Testis (tissue), 3 donors: ENCODE measurements around the gene GGA3. TPM values are rescaled to one million over a fixed set of nuclear protein-coding genes. Genes with fewer than 3 reads are reported as not detected.
"Not testable (repeated sequence)": the region's sequence is repeated elsewhere in the genome, so short reads cannot be mapped to it uniquely, and the experiment has no call there.

ENCODE experiments used
- DNase-seq: peaks from one replicate; pipeline ENCODE4 v3.0.0-alpha.2; 2019
- H3K27ac ChIP-seq, 2 donors: fragments of 200-600 bp; sonication (generic); one replicate each; pipeline ENCODE4 v1.5.1; 2019
- H3K27me3 ChIP-seq: fragments of 200-600 bp; sonication (generic); one replicate; pipeline ENCODE4 v1.5.1; 2019
- H3K36me3 ChIP-seq: fragments of 200-600 bp; sonication (generic); one replicate; pipeline ENCODE4 v1.5.1; 2017; ENCODE audit warnings: low read depth; ENCODE audit errors: missing control alignments
- H3K4me1 ChIP-seq: fragments of 200-600 bp; sonication (generic); one replicate; pipeline ENCODE4 v1.5.1; 2019
- H3K4me3 ChIP-seq, 2 donors: fragments of 200-600 bp; sonication (generic); one replicate each; pipeline ENCODE4 v1.5.1; 2017 to 2019
- H3K9me3 ChIP-seq: fragments of 200-600 bp; sonication (generic); one replicate; pipeline ENCODE4 v1.5.1; 2017
- POLR2A ChIP-seq: fragments of 450-650 bp; IDR thresholded peaks from one replicate; pipeline ENCODE4 v1.6.1; 2017; ENCODE audit warnings: antibody characterized with exemption, mild to moderate bottlenecking, moderate library complexity
- WGBS, 2 donors: methylation state at CpG; one replicate each; pipeline ENCODE4 v1.1.5; 2018; 5-methylcytosine and 5-hydroxymethylcytosine counted together
- intact Hi-C: fragments of 100-400 bp; cut with DNase I; formaldehyde crosslinking; loops from one replicate; pipeline ENCODE4 v1.15.1; 2023; ENCODE audit warnings: low total_unique reads
- polyA plus RNA-seq: library from polyadenylated mRNA; stranded (reverse); fragments of 350-450 nt; fragmentation: Illumina TruSeq; extraction: RNeasy Lipid Tissue Mini Kit (QIAGEN cat#74804); gene quantifications from one replicate; pipeline ENCODE4 v1.2.3, GENCODE V29; 2014; ENCODE audit warnings: low read depth, low replicate concordance; ENCODE audit not compliant: insufficient read depth
- total RNA-seq, 2 donors: library from RNA; depleted of rRNA; stranded (reverse); fragments of >200 nt; gene quantifications; one replicate each; pipeline ENCODE4 v1.2.3, GENCODE V29; 2016
- TF ChIP-seq, protein P1 (sequence below), 3 experiments: fragments of 450-650 bp in 2 of 3; fragments of 200-600 bp in 1 of 3; sonication (generic) in 1 of 3; IDR thresholded peaks; one replicate each; pipeline ENCODE4 v1.5.1; 2016 to 2019; ENCODE audit warnings: antibody characterized with exemption in 3 of 3, mild to moderate bottlenecking in 2 of 3, moderate library complexity in 1 of 3

The GGA3 gene
- total and polyA plus RNA-seq, 3 donors from 2014 or later, result 42.9 to 50.2 (median 46.8) TPM

DNA sequence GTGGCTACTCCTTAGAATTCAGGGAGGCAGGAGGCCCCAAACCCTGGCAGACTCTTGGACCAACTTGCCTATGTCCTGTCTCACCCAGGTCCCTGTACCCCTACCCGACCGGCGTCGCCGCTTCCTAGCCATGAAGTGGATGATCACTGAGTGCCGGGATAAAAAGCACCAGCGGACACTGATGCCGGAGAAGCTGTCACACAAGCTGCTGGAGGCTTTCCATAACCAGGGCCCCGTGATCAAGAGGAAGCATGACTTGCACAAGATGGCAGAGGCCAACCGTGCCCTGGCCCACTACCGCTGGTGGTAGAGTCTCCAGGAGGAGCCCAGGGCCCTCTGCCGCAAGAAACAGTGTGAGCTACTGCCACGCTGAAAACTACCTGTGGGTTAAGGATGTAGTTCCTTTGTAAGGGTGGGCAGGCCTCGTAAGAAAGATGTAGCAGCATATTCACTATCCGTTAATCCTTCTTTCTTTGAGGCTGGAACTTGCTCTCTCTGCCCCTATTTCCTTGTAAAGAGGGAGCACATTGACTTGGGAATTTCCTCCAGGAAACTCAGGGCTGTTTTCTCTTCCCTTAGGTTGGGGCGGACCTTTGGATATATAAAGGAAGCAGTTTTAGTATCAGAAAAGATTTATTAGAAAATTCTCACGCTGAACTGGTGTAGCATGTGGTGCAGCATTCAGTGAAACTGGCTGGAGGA is 4.4 kb upstream of the GGA3 start:
- no peaks in the 10 kb centered on the region for H3K9me3 ChIP-seq
- no peaks in the 10 kb centered on the region for H3K27me3 ChIP-seq
- intact Hi-C loops, result no loop called here
- H3K27ac ChIP-seq, result no peak overlapping the region
- no peak overlapping the region for H3K4me3 ChIP-seq
- H3K4me1 ChIP-seq, result peaks cover 10% of the 10 kb centered on the region
- TF ChIP-seq, protein P1, sequence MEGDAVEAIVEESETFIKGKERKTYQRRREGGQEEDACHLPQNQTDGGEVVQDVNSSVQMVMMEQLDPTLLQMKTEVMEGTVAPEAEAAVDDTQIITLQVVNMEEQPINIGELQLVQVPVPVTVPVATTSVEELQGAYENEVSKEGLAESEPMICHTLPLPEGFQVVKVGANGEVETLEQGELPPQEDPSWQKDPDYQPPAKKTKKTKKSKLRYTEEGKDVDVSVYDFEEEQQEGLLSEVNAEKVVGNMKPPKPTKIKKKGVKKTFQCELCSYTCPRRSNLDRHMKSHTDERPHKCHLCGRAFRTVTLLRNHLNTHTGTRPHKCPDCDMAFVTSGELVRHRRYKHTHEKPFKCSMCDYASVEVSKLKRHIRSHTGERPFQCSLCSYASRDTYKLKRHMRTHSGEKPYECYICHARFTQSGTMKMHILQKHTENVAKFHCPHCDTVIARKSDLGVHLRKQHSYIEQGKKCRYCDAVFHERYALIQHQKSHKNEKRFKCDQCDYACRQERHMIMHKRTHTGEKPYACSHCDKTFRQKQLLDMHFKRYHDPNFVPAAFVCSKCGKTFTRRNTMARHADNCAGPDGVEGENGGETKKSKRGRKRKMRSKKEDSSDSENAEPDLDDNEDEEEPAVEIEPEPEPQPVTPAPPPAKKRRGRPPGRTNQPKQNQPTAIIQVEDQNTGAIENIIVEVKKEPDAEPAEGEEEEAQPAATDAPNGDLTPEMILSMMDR (IDR thresholded peaks at IDR 0.05), result no peak
- TF ChIP-seq POLR2A, result no peak
- WGBS, 2 donors, result 88 to 93% methylated on average over 17 of the region's 17 CpGs
- H3K36me3 ChIP-seq, result no peaks in the 10 kb centered on the region
- DNase-seq, result no peak

DNA sequence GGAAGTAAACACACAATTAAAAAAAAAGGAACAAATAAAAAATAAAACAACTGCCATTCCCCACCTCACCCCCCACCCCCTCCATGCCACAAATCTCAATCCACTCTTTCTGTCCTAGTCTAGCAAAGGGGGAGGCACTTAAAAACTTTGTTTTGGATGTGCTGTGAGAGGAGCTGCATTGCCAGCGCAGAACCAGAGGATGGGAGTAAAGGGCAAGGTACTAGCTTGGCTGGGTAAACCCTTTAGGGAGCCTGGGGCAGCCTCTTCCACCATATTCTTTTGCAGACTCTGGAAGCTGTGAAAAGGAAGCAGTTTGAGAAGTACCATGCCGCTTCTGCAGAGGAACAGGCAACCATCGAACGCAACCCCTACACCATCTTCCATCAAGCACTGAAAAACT is 1.6 kb upstream of the GGA3 start:
- WGBS, 2 donors, result 88 to 95% methylated on average over 4 of the region's 4 CpGs
- DNase-seq, result no peak
- no peak for TF ChIP-seq POLR2A
- TF ChIP-seq, protein P1 (IDR thresholded peaks at IDR 0.05), result no peak
- Histone ChIP-seq H3K4me1 (peaks cover 15% of the 10 kb centered on the region), H3K27me3 (no peaks in the 10 kb centered on the region), H3K9me3 (no peaks in the 10 kb centered on the region), H3K4me3 (no peak overlapping the region), H3K36me3 (no peaks in the 10 kb centered on the region), H3K27ac (no peak overlapping the region)
- intact Hi-C loops, result no loop called here

DNA sequence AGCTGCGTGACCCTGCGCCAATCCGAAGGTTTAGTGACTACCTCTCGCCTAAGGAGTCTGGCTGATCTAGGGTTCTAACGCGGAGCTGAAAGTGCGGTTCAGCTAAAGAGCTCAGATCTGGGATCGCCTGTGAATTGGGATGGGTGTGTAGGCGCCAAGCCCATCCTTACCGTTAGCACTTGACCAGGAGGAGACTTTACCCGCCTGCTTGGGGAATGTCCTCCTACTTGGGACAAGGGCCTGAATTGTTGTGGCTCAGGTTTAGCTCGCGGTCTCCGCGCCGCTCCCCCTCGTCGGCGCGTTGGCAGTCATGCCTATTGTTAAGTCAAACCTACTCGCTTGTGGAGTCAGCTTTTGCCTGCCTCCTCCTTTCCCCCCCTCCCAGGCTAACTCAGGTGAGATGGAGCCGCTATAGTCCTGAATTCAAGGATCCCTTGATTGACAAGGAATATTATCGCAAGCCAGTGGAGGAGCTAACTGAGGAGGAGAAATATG is 753 bp upstream of the GGA3 start:
- H3K9me3 ChIP-seq, result no peaks in the 10 kb centered on the region
- H3K36me3 ChIP-seq, result no peaks in the 10 kb centered on the region
- intact Hi-C loops, result no loop called here
- H3K4me3 ChIP-seq, result peak overlapping the region; percentile 94 to 100
- H3K4me1 ChIP-seq, result peaks cover 15% of the 10 kb centered on the region
- TF ChIP-seq, protein P1 (IDR thresholded peaks at IDR 0.05), result no peak
- no peak for TF ChIP-seq POLR2A
- no peaks in the 10 kb centered on the region for H3K27me3 ChIP-seq
- DNase-seq, result no peak
- peak overlapping the region; percentile 83 to 99 for H3K27ac ChIP-seq
- WGBS, 2 donors, result 1 to 3% methylated on average over 8 to 23 of the region's 23 CpGs

DNA sequence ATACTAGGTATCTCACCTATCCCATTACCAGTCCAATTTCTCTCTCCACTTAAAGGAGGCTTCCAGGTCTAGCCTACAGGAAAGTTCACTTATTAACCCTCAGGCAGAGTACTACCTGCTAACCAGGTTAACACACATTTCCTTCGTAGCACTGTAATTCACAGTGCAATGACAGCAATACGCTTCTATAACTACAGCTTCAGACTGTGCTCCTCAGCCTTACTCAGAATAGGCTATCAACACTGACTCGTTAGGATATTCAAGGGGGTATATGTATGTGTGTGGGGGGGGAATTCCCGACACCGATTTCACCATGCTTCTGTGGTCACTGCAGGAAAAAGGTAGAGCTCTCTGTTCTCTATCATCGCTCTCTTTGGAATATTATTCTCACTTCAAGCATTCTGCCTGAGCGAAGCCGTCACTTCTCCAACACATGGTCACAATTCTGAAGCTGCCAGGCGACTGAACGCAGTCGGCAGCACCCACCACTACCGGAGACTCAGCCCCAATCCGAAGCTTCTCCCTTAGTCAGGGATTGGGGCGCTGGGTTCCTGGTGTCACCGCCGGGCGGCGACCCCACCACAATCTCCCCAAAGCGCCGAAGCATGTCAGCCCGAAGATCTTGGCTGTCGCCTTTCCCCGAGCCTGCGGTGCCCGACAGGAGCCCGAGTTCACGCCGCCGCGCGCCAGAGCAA is 618 bp downstream of the GGA3 start:
- Histone ChIP-seq H3K27ac (peak overlapping the region; percentile 83 to 99), H3K9me3 (no peaks in the 10 kb centered on the region), H3K36me3 (no peaks in the 10 kb centered on the region), H3K27me3 (no peaks in the 10 kb centered on the region), H3K4me1 (peaks cover 15% of the 10 kb centered on the region), H3K4me3 (peak overlapping the region; percentile 94 to 100)
- DNase-seq, result no peak
- no peak for TF ChIP-seq POLR2A
- TF ChIP-seq, protein P1 (IDR thresholded peaks at IDR 0.05), result no peak
- 3% methylated on average over 14 to 31 of the region's 31 CpGs for WGBS, 2 donors
- intact Hi-C loops, result no loop called here

DNA sequence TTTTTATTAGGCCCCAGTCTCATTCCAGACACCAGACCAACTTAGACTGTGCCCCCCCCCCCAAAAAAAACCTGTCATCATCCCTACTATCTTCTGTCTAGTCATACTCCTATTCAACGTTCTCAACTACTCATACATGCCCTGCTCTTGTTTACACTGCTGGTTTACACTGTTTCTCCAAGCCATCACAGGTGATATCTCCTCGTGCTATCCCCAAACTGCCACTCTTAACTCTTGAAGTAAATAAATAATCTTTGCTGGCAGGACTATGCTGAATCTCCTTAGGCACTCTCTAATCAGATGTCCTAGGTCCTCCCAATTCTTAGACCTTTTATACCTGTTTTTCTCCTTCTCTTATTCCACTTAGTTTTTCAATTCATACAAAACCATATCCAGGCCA is 4.2 kb downstream of the GGA3 start:
- H3K36me3 ChIP-seq, H3K27me3 ChIP-seq, DNase-seq, H3K9me3 ChIP-seq, intact Hi-C loops, H3K27ac ChIP-seq, H3K4me3 ChIP-seq: not testable (repeated sequence)
- WGBS, 2 donors, result 69 to 72% methylated on average over 2 of the region's 2 CpGs
- peaks cover 10% of the 10 kb centered on the region for H3K4me1 ChIP-seq

DNA sequence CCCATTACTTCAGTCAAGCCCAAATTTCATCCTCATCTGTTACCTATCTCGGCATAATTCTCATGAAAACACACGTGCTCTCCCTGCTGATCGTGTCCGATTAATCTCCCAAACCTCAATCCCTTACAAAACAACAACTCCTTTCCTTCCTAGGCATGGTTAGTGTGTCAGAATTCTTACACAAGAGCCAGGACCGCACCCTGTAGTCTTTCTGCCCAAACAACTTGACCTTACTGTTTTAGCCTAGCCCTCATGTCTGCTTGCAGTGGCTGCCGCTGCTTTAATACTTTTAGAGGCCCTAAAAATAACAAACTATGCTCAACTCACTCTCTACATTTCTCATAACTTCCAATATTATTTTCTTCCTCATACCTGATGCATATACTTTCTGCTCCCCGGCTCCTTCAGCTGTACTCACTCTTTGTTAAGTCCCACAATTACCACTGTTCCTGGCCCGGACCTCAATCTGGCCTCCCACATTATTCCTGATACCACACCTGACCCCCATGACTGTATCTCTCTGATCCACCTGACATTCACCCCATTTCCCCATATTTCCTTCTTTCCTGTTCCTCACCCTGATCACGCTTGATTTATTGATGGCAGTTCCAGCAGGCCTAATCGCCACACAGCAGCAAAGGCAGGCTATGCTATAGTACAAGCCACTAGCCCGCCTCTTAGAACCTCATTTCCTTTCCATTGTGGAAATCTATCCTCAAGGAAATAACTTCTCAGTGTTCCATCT is 5.3 kb downstream of the GGA3 start:
- H3K9me3 ChIP-seq, intact Hi-C loops, H3K27ac ChIP-seq, H3K36me3 ChIP-seq, H3K27me3 ChIP-seq, H3K4me3 ChIP-seq, DNase-seq: not testable (repeated sequence)
- H3K4me1 ChIP-seq, result peaks cover 10% of the 10 kb centered on the region
- WGBS, 2 donors, result 83 to 86% methylated on average over 11 of the region's 11 CpGs
